NCI-H1105 treated with DMSO at 0.1 percent for 48 hours (cell line): ENCODE results near the gene ZNF518A.

Experiments
- DNase-seq: peaks from one replicate; lab custom pipeline; 2025; lab: John Stamatoyannopoulos, UW

The ZNF518A gene

DNA sequence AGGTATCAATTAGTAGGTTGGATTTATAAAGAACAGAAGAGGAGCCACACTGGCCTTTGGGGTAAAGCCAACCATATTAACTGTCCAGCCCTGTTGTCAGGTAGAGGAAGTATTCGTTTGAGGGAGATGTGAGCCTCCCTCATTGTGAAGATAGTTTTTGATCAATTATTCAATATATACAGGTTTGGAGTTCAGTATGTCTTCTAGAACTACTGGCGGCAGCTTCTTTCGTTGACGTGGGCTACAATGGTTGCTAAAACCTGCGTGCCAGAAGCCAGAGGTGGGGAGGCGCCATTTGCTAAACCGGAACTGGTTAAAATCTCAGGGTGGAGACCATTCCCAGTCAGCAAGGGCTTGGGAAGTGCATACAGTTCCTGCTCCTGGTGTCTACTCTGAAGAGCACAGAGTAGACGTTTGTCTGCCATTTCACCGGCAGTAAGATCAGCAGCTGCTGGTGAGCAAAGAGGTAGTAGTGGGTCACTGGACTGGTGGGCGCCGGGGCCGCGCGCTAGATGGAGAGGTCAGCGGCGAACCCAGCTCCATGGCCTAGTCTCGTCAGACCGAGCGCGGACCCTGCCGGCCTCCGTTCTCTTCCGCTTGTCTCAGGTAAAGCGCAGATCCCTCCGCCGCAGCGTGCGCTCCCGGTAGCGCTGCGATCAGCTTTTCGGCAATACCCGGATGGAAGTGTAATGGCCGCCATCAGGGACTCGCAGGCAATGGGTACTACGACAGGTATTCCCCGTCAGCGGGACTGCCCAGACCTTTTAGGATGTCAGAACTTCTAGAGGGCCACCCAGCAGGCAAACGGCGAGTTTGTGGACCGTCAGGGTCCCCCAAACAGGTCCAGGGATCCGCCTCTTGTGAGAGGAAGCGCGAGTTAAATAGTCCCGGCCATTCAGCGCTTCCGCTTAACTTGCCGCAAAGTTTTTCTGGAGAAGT lies at the start of gene ZNF518A:
Gene ZNF518A, plus strand, starts transcription at position 911 of the 939 bp plus-strand sequence. CDS start 26,026 bp downstream, outside the sequence.
- peak; percentile 83 for DNase-seq

- no peak for DNase-seq
These were observed 47.9 kb upstream of the ZNF518A start for GRCh38 chr10:96082153-96082552.

GRCh38 chr10:96082748-96083147 lies 47.3 kb upstream of the ZNF518A start:
- no peak for DNase-seq

GRCh38 chr10:96089116-96089515 lies 41.0 kb upstream of the ZNF518A start:
- no peak for DNase-seq

DNA sequence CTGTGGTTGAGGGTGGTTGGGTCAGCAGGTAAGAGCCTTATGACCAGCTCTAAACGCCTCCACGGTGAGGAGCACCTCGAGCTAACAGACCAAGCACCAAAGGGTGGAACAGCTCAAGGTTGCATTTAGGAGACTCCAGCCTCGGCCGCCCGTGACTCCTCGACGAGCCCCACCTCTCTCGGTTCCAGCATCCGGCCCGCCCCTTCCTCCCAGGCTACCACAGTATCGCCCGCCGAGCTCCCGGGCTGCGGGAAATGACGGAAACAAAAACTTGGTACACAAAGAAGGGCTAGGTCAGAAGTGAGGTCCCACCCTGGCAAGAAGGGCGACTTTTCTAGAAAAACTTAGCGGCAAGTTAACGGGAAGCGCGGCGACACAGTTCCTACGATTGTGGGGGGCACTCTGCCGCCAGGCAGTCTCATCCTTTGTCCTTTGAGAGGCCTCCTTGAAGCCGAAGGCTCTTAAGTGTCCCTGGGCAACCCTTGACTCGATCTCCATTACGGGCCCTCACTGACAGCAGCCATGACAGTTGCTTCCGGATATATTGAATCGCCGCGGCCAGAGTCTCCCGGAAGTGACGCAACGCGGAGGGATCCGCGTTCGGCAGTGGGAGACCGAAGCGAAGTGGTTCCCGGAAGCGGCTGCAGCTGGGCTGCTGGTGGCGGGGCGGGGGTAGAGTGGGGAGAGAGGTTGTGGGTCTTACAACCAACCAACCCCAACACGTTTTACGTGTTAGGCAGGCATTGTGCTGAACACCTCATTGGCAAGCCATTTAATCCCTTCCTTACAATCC lies 40.2 kb upstream of the ZNF518A start:
- DNase-seq = peak; percentile 81

DNA sequence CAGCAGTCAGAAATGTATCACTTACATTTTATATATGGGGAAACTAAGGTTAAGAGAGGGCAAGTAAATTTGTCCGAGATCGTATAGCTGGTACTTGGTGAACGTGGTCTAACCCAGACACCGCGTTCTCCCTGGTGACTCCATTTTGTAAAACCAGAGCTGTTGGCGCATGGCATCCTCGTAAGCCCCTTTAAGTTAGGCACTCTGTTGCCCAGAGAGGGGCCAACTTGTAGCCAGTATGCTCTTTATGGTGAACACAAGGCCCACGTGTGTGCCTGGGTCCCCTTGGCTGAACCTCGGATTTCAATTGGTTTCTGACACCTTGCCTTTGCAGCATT lies 39.7 kb upstream of the ZNF518A start:
- DNase-seq = no peak

GRCh38 chr10:96092999-96093767 lies 36.9 kb upstream of the ZNF518A start:
- DNase-seq = no peak

- no peak for DNase-seq
These were observed 36.1 kb upstream of the ZNF518A start for GRCh38 chr10:96093948-96094347.

GRCh38 chr10:96096958-96097357 lies 33.1 kb upstream of the ZNF518A start:
- DNase-seq = no peak

DNA sequence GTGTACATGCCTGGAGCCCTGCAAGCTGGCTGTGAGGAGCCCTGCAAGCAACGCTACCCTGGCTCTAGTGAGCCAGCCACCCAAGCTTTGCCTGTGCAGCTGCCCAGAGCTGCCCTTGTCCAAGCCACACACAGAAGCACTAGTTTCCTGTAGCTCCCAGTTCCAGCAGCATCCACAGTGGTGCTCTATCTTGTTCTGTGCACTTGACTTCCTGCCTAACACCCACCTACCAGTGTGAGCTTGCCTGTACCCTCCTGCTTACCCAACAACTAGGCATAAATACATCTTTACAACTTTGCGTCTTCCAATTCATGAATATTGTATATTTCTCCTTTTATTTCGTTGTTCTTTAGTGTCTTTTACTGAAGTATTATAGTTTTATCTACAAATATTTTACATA lies 32.2 kb upstream of the ZNF518A start:
- no peak for DNase-seq

DNA sequence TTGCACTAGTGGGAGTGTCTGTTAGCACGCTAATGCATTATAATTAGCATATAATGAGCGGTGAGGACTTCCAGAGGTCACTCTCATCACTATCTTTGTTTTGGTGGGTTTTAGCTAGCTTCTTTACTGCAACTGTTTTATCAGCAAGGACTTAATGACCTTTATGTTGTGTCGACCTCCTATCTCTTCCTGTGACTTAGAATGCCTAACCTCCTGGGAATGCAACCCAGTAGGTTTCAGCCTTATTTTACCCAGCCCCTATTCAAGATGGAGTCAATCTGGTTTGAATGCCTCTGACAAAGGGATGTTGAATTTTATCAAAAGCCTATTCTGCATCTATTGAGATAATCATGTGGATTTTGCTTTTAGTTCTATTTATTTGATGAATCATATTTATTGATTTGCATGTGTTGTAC lies 22.5 kb upstream of the ZNF518A start:
- DNase-seq = no peak

- DNase-seq = no peak
These were observed 17.6 kb upstream of the ZNF518A start for GRCh38 chr10:96112531-96112930.

DNA sequence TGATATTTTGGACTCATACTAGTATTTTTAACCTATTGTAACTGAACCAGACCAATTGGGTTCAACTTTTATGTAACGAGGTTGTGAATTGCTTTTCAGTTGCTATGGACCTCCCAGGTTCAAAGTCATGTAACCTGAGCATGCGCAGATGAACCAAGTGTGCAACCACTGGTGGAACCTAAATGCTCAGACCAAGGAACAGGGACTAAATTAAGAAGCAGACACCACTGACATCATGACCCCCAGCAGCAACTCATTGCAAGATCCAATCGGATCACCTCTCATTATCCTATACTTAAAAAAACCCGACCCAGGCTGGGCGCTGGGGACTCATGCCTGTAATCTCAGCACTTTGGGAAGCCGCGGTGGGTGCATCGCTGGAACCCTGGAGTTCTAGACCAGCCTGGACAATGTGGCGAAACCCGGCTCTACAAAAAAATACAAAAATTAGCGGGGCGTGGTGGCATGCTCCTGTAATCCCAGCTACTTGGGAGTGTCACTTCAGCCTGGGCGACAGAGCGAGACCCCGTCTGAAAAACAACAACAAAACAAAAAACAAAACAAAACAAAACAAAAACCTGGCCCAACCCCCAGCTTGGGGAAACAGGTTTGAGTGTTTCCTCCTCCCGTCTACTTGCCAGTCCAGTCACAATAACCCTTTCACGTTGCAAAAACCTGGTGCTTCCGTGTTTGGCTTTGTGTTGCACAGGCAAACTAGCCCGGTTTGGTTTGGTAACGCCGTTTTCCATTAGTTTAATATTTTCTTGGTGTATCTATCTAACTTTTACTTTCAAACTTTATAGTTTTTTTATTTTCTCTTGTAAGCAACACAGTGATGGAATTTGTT lies 11.3 kb upstream of the ZNF518A start:
- no peak for DNase-seq

- DNase-seq = no peak
These were observed 7.3 kb upstream of the ZNF518A start for GRCh38 chr10:96122824-96123223.

DNA sequence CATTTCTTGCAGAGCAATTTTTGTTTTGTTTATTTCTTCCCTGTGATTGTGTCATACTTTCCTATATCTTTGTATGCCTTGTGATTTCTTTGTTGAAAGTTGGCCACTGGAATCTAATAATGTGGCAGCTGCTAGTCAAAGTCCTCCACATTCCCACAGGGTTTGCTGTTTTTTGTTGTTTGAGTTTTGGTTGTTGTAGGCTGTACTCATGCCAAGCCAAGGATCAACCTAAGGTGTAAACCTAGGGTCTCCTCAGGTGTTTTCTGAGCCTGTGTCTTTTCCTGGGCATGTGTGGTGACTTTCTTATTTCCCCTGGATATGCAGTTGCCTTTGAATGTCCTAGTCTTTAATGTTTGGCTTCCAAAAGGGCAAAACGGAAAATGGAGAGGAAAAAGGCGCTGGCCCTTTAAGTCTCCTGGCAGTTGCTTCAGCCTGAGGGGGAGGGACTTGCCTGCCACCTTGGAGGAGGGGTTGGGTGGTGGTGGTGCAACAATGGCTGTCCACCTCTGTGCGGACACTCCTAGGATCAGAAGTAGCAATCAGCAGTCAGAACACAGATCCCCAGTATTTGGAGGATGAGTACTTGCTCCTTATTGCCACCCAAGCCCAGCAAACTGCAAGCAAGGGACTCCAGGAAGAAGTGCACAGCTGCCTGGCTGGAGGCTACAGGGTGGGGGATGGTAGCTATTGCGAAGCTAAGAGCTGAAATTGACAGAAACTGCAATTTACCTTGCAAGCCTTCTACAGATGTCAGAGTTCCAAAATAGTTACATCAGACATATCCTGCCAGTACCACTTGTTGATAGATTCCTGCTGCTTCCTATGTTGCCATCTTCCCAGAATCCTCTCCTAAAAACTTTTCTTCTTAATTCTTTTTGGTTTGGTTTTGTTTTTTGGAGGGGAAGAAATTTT lies 5.6 kb upstream of the ZNF518A start:
- DNase-seq = peak; percentile 18

DNA sequence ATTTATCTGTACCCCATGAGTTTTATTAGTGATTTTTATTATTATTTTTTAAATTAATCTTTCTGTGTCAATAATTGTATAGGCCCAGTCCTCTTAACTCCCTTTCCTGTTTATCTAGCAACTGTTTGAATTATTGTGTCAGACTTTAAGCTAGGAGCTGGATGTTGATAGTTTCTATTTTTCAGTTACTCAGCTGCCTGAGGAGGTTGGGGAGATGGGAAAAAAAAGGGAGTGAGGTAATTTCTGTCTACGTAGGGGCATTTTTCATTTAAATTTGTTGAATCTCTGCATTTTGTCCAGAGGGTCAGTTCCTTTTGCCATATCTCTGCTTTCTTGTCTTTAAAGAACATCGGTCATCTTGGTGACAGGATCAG lies 5.0 kb upstream of the ZNF518A start:
- DNase-seq = no peak

DNA sequence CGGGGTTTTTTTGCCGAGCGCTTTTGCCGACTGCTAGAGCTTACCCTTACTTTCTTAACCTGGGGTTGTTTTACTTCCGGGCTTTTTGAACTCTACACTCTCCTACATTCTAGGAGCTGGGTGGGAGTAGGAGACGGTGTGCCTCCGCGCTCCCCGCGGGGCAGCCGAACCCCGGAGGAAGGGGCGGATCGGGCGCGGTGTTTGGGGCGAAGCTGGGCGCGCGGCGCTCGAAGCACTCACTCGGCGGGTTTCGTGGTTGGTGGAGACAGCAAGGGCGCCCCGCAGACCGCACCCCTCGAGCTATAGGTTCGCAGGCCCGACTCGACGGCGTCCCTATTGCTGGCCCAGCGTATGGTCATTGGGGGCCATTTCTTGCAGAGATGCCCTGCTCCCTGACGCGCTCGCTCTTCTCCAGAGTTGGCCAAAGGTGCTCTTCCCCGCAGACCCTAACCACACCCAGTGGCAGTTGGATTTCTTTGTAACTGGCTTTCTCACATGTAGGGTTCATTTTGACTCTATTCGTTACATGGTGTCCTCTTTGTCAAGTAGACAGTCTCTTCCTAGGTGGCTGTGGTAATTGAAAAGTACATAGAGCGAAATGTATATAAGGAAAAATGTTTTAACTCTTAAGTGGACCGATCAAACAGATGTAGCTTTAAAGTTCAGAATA lies 364 bp downstream of the ZNF518A start:
- peak; percentile 73 for DNase-seq

DNA sequence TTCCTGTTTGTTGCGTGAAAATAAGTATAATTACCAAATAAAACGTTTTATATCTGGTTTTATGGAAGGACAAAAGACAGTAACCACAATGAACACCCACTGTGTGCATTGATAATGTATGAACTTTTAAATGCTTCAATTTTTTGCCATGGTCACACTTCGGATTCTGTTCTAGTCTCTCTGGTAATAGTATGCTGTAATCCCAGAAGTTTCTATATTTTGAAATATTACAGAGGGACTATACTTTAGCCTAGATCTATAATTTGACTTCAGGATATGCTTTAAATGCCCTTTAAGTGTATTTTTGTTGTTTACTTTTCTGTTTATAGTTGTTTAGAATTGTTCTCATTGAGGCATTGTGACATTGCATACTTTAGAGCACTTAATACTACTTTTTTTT lies 1.5 kb downstream of the ZNF518A start:
- no peak for DNase-seq

DNA sequence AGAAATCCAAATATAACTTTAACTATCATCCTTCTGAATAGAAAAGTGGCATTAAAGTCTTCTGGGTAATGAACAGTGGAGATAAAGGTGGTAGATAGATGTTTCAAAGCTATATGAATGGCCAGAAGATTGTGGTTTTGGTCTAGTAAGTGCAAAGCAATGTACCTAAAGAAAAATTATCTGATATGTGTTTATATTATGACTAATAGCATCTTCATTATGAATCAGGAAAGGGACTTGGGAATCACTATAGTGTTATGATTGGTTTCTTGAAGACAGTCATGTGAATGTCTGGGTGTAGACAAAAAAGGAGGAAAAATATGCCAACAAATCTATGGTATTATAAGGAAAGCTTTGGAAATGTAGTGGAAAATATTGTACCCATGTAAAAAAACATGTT lies 3.0 kb downstream of the ZNF518A start:
- no peak for DNase-seq

- peak; percentile 1 for DNase-seq
These were observed 6.7 kb downstream of the ZNF518A start for GRCh38 chr10:96136810-96137209.
